ENCODE data around the gene KCP.
A peak's percentile ranks its signal among the peaks of the same experiment; 100 is the strongest.

The KCP gene

DNA sequence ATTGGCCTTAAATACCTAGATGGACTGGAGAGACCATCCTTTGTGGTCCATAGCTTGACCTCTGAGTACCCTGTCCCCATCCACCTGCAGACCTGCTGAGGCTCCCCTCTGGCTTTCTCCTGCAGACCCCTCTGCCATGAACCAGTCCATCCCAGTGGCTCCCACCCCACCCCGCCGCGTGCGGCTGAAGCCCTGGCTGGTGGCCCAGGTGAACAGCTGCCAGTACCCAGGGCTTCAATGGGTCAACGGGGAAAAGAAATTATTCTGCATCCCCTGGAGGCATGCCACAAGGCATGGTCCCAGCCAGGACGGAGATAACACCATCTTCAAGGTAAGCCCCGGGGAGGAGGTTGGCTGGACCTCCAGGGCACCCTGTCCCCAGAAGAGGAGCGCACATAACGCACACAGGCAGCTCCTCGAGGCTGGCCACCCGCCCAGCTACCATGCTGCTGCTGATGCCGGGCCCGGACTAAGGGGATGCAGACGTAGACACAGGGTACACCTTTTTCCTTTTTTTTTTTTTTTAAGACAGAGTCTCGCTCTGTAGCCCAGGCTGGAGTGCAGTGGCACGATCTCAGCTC lies 31.5 kb upstream of the KCP start:
- TF ChIP-seq, protein P1, sequence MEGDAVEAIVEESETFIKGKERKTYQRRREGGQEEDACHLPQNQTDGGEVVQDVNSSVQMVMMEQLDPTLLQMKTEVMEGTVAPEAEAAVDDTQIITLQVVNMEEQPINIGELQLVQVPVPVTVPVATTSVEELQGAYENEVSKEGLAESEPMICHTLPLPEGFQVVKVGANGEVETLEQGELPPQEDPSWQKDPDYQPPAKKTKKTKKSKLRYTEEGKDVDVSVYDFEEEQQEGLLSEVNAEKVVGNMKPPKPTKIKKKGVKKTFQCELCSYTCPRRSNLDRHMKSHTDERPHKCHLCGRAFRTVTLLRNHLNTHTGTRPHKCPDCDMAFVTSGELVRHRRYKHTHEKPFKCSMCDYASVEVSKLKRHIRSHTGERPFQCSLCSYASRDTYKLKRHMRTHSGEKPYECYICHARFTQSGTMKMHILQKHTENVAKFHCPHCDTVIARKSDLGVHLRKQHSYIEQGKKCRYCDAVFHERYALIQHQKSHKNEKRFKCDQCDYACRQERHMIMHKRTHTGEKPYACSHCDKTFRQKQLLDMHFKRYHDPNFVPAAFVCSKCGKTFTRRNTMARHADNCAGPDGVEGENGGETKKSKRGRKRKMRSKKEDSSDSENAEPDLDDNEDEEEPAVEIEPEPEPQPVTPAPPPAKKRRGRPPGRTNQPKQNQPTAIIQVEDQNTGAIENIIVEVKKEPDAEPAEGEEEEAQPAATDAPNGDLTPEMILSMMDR (IDR thresholded peaks at IDR 0.05) = no peak
- no peak for TF ChIP-seq ZFX (IDR thresholded peaks at IDR 0.05; ENCODE audit: borderline replicate concordance)
- H3K27ac ChIP-seq = no peak overlapping the region

DNA sequence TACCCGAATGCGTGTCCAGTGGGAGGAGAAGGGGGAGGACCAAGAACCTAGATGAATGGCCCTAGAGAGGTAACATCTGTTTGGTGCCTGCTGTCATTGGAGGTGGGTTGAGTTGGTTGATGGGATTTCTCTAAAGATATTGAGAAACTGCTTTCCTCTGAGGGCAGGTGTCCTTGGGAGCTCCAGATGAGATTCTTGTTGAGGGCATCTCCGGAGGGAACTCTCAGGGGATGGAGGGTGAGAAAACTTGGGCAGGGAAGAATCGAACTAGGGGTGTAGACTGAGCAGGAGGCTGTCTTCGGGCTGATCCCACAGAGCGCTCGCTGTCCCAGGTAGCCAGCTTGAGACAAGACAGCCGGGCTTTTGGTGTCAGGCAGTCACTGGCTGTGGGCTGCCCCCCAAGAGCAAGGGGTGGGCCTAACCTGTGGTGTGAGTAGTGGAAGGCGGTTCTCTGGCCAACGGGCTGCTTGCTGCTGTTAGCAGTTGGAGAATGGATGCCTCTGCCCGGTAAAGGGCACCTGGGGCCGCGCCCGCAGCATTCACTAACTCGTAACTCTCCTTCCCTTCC lies 30.9 kb upstream of the KCP start:
- no peak overlapping the region for H3K27ac ChIP-seq
- no peak for TF ChIP-seq ZFX (IDR thresholded peaks at IDR 0.05; ENCODE audit: borderline replicate concordance)
- TF ChIP-seq, protein P1 (IDR thresholded peaks at IDR 0.05) = no peak

DNA sequence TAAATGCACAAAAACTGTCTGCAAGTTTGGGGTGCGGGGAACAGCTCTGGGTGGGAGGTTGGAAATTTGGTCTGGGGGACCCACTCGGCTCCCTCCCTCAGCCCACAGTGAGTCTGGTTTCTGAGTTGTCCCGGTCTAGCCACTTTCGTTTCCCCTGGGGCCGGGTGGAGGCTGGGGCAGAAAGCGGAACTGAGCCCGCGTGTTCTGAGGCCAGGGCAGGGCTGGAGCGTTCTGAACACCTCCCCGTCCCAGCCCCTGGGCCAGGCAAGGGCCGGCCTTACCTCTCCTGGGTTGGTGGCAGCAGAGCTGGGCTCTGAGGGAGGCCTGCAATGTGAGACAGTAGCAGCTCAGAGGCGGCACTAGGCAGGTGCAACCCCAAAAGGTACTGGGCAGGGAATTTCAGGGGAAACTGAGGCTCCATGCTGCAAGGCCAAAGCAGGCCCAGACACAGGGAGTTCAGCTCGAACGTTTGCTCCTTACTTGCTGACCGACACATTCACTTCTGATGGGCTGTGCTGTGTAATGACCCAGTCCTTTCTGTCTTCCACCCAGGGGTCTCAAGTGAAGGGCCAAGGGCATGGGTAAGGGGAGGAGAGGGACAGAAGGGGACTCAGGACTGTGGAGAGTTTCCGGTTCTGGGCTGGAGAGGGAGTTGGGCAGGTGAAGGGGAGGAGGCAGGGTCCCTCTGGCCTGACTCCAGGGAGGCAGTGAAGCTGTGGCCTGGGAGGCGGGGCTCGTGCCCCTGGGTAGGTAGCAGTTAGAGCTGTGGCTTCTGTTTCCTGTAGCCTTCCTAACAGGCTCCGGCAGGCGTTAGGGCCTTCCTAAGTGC lies 30.2 kb upstream of the KCP start:
- no peak overlapping the region for H3K27ac ChIP-seq
- no peak for TF ChIP-seq ZFX (IDR thresholded peaks at IDR 0.05; ENCODE audit: borderline replicate concordance)
- TF ChIP-seq, protein P1 (IDR thresholded peaks at IDR 0.05) = no peak

DNA sequence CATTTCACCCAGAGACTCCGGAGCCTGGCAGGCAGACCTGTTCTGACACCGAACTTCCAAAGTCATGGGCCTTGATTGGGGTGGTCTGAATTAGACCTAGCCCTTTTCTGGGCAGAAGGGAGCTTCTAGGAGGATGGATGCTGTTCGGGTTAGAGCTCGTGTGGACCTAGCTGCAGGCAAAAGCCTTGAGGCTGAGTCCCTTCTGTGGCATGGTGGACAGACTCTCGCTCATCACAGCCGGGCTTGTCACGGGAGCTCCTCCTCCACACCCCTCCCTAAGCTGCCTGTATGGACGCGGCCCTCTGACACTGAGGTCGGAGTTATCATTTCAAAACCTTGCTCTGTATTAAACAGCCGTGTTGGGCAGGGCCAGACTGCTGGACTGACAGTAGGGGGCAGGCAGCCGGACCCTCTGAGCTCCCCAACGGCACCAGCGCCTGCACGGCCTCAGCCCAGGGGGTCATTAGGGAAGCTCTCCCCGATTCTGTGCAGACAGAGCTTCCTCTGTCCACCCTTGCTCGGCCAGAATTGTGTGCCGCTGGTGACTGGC lies 29.4 kb upstream of the KCP start:
- no peak overlapping the region for H3K27ac ChIP-seq
- TF ChIP-seq, protein P1 (IDR thresholded peaks at IDR 0.05) = no peak
- TF ChIP-seq ZFX (IDR thresholded peaks at IDR 0.05; ENCODE audit: borderline replicate concordance) = no peak

DNA sequence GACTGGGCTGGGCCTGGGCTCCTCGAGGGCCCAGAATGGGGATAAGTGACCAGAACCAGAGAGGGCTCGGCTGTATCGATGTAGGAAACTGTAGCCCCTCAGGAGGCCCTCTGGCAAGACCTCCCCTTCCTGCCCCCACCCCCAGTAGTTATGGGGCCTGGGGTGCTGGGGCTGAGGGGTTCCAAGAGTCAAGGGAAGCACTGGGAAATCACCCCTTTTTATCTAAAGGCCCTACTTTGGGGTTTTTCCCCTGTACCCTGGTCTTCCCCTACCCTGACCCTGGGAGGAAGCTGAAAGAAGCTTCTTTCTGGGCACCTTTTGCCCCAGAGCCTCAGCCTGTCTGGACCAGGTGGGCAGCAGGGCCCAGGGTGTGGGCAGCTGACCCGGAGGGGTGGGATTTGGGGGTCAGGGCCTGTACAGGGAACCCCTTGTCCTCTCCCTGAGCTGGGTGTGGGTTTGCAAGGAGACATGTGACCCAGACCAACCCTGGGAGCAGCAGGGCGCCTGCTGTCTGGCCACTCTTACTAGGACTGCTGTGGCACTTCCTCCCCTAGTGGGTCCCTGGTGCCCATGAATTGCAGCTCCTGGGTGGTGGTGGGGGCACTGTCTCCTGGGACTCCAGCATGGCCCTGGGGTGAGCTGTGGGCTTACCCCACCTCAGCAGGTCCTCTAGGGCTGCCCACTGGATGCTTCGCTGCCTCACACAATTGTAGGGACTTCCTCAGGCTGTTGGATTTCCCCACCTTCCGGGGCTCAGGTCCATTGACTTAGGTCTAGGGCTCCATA lies 28.8 kb upstream of the KCP start:
- H3K27ac ChIP-seq = no peak overlapping the region
- TF ChIP-seq, protein P1 (IDR thresholded peaks at IDR 0.05) = no peak
- no peak for TF ChIP-seq ZFX (IDR thresholded peaks at IDR 0.05; ENCODE audit: borderline replicate concordance)

DNA sequence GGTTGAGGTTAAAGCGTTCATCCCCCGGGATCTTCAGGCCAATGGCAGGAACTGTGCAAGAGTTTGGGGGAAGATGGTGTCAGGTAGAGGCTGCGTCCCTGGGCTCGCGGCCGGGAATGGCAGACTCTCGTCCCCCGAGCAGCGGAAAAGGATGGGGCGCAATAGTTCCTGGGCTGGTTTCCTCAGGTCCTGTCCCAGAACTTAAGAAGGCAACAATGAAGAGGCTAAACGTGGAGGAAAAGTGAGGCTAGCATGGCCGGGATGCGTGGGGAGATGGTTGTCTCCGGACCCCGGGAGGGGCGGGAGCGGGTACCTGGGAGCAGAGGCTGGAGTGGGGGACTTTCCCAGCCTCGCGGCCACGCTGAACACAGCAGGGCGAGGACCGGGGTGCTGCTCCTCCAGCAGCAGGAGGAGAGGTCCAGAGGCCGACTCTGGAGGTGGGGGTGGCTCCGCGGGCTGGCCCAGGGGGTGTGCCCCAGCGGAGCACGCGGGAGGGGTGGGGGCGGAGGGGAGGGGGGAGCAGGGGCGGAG lies 28.1 kb upstream of the KCP start:
- H3K27ac ChIP-seq = peak overlapping the region; percentile 56
- TF ChIP-seq, protein P1 (IDR thresholded peaks at IDR 0.05) = no peak
- TF ChIP-seq ZFX (IDR thresholded peaks at IDR 0.05; ENCODE audit: borderline replicate concordance) = no peak

Measured in 22Rv1 (cell line).